Measurements from ENCODE around the gene SLC40A1.

GRCh38 chr2:189585226-189585756, 4.7 kb upstream of the SLC40A1 start:
- TF ChIP-seq CTCF (IDR thresholded peaks at IDR 0.05) (no peak), POLR2A (IDR thresholded peaks at IDR 0.05) (no peak), POLR2AphosphoS5 (IDR thresholded peaks at IDR 0.05) (no peak)
